ENCODE measurements around the gene NRXN3. TPM values are rescaled to one million over a fixed set of nuclear protein-coding genes. Genes with fewer than 3 reads are reported as not detected.

NRXN3 gene
- total RNA-seq, 6 experiments from 2014 or later: 0.07 to 0.28 (median 0.11) TPM; not detected in 2

DNA sequence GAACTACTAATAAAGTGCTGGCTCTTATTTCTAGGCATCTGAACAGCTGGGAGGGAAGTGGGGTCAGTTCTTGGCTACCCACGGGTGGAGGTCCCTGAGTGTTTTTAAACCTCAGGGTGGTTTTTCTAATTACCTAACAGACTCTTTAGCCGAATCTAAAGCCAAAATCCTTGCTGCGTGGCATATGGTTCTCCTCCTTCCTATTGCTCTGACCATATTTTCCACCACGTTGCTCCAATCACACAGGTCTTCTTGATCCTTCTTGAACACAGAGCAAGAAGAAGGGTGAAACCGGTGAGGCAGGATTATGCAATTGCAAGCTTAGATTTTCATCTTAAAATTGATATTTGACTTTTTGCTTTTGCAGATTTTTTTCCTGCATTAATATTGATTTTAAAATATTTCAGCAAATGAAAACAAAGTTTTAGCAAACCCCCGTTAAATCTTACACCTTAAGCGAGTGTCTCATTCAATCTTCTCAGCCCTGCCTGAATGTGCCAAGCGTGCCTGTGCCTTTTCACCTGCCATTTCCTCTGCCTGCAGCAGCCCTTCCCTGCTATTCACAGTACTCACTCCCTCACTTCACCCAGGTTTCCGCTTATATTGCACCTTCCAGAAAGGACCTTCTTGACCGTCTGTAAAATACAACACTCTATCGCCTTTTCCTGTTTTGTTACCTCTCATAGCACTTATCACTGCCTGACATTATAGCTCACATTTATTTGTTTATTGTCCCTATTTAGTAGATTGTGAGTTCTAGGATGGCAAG is 1535.1 kb downstream of the NRXN3 start:
- no peak overlapping the region for H3K4me3 Mint-ChIP-seq
- H3K9me3 Mint-ChIP-seq: peaks cover 7% of the 10 kb centered on the region
- TF ChIP-seq, protein P1, sequence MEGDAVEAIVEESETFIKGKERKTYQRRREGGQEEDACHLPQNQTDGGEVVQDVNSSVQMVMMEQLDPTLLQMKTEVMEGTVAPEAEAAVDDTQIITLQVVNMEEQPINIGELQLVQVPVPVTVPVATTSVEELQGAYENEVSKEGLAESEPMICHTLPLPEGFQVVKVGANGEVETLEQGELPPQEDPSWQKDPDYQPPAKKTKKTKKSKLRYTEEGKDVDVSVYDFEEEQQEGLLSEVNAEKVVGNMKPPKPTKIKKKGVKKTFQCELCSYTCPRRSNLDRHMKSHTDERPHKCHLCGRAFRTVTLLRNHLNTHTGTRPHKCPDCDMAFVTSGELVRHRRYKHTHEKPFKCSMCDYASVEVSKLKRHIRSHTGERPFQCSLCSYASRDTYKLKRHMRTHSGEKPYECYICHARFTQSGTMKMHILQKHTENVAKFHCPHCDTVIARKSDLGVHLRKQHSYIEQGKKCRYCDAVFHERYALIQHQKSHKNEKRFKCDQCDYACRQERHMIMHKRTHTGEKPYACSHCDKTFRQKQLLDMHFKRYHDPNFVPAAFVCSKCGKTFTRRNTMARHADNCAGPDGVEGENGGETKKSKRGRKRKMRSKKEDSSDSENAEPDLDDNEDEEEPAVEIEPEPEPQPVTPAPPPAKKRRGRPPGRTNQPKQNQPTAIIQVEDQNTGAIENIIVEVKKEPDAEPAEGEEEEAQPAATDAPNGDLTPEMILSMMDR (IDR thresholded peaks at IDR 0.05): no peak
- no peak for DNase-seq
- H3K27me3 Mint-ChIP-seq (ENCODE audit: insufficient read depth): no peaks in the 10 kb centered on the region
- H3K27ac Mint-ChIP-seq: no peak overlapping the region
- no peaks in the 10 kb centered on the region for H3K4me1 Mint-ChIP-seq (ENCODE audit: low read depth)
- no peaks in the 10 kb centered on the region for H3K36me3 Mint-ChIP-seq (ENCODE audit: low read depth)

DNA sequence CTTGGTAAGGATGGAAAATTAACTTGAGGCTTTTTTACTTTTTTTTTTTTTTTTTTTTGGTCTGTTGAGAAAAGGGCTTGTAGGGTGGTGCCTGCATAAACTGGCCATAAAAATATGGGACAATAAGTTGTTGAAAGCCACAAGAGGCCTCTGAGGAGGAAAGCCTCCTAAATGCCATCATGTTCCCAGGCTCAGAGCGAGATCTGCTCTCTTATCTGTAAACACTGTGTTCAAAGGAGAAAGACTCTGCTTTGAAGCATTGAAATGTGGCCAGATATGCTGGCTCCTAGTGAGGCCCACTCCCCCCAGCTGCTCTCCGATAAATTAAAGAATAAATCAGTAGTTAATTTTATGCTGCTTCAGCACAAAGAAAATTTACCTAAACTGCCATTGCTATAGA is 1536.2 kb downstream of the NRXN3 start:
- Mint-ChIP-seq H3K4me1 (ENCODE audit: low read depth) (no peaks in the 10 kb centered on the region), H3K9me3 (peaks cover 7% of the 10 kb centered on the region), H3K36me3 (ENCODE audit: low read depth) (no peaks in the 10 kb centered on the region), H3K4me3 (no peak overlapping the region), H3K27ac (no peak overlapping the region), H3K27me3 (ENCODE audit: insufficient read depth) (no peaks in the 10 kb centered on the region)
- TF ChIP-seq, protein P1 (IDR thresholded peaks at IDR 0.05): no peak
- no peak for DNase-seq

DNA sequence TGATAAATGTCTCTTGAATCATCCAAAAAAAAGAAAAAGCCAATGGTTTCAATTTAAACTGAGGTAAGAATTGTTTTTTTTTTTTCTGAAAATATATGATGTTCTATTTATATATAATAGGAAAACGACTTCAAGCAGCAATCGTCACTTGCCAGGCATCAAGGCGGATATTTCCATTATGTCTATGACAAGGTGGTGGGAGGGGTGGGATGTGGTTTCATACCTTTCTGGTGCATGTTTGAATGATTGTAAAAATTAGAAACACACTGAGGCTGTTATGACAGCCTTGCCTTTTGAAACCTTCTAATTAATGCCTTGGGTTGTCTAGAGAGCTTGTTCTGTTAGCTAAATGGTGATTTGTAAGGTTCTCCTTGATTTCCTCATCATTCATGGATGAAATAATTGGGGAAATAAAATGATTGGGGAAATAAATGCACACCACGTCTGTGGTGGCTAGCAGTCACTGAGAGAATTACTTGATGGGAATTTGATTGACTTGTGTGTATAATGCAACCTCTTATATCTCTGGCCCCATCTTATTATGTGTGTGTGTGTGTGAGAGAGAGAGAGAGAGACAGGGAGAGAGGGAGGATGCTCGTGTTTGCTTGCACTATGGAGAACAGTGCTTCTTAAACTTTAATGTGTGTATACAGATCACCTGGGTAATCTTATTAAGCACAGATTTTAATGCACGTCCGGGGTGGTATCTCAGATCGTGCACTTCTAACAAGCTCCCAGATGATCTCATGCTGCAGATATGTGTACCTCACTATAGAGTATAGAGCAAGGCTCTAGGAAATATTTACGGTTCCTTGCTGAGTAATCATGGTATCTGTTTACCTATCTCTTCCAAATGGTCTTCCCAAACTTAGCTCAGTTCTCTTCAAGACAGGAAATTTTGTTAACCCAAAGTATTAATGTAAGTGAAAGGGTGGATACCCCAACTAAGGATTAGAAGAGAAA is 1538.5 kb downstream of the NRXN3 start:
- no peaks in the 10 kb centered on the region for H3K27me3 Mint-ChIP-seq (ENCODE audit: insufficient read depth)
- no peak for DNase-seq
- H3K4me3 Mint-ChIP-seq: no peak overlapping the region
- no peaks in the 10 kb centered on the region for H3K4me1 Mint-ChIP-seq (ENCODE audit: low read depth)
- H3K36me3 Mint-ChIP-seq (ENCODE audit: low read depth): no peaks in the 10 kb centered on the region
- H3K27ac Mint-ChIP-seq: no peak overlapping the region
- H3K9me3 Mint-ChIP-seq: peaks cover 21% of the 10 kb centered on the region
- TF ChIP-seq, protein P1 (IDR thresholded peaks at IDR 0.05): no peak

DNA sequence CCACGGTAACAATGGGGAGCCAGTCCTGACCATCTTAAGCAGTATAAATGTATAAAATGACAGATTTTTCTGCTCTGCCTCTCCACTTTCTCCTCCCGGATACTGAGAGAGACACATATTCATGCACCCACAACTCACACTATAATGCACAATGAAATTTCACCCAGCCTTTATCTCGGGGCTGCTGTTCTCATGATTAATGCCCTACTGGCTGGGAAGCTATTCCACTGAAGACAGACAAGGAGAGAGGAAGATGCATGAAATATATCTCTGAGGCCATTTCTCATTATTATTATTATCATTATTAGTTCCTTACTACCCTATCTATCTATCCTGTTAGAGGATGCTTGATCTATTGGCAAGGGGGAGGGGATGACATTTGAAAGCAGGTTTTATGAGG is 1539.4 kb downstream of the NRXN3 start:
- H3K9me3 Mint-ChIP-seq: peaks cover 21% of the 10 kb centered on the region
- no peaks in the 10 kb centered on the region for H3K36me3 Mint-ChIP-seq (ENCODE audit: low read depth)
- H3K4me1 Mint-ChIP-seq (ENCODE audit: low read depth): no peaks in the 10 kb centered on the region
- TF ChIP-seq, protein P1 (IDR thresholded peaks at IDR 0.05): no peak
- H3K27me3 Mint-ChIP-seq (ENCODE audit: insufficient read depth): peaks cover under 1% of the 10 kb centered on the region; the same call in 1 of the 2 replicates
- H3K27ac Mint-ChIP-seq: no peak overlapping the region
- H3K4me3 Mint-ChIP-seq: no peak overlapping the region
- no peak for DNase-seq

DNA sequence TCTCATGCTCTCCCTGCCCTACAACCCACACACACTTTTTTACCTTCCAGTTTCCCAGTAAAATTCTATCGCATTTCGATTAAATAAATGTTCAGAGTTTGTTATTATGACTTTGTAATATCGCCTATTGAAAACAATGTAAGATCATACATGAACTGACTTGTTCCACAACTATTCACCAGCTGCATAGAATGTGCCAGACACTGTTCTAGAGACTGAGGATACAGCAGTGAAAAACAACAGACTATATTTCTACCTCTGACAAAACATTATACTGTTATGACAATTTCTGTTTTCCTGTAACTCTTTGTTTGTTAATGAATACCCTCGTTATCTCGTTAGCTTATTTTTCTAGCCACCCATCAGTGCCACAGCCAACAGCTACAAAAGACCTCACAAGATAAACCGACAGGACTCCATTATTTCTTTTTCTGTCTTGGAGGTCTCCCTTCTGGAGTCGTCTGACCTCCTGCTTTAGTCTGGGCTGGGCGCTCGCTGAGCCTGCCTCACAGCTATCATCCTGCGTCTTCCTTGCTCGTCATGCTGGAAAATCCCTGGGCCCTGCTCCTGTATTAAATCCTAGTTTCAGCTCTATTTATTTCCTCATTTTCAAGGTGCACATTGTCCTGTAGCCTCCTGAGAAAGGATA is 1542.3 kb downstream of the NRXN3 start:
- Mint-ChIP-seq H3K36me3 (ENCODE audit: low read depth) (no peaks in the 10 kb centered on the region), H3K27ac (no peak overlapping the region), H3K27me3 (ENCODE audit: insufficient read depth) (peaks cover 2% of the 10 kb centered on the region; the same call in 1 of the 2 replicates), H3K4me1 (ENCODE audit: low read depth) (no peaks in the 10 kb centered on the region), H3K9me3 (peaks cover 14% of the 10 kb centered on the region), H3K4me3 (no peak overlapping the region)
- no peak for DNase-seq
- TF ChIP-seq, protein P1 (IDR thresholded peaks at IDR 0.05): no peak
